ENCODE data around the gene CDC6.

Gene CDC6

GRCh38 chr17:40352237-40352778 is 64.6 kb downstream of the CDC6 start:
- DNase-seq (ENCODE audit: low read depth) = no peak

DNA sequence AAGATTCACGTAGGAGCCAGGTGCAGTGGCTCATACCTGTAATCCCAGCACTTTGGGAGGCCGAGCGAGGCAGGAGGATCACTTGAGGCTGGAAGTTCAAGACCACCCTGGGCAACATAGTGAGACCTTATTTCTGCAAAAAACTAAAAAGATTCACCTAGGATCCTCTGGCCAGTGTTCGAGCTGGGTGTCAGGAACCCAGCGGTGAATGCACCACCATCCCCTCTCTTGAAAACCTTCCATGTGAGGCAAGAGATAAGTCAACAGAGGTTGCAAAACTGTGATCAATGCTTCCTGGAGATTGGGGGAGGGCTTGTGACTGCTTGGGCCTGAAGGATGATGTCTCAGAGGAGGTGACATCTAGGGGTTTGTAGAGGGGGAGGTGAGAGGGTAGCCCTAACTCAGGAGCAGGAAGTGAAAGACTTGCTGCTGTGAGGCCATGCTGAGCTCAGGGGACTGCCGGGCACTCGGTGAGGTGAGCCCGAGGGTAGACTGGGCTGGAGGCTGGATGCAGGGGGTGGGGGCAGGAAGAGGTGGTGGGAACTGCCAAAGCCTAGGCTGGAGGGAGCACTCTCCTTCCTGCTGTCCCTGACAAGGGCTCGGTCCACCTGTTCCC is 65.2 kb downstream of the CDC6 start:
- no peak for DNase-seq (ENCODE audit: low read depth)
